ENCODE results near the gene CLEC17A. TPM values are rescaled to one million over a fixed set of nuclear protein-coding genes. Genes with fewer than 3 reads are reported as not detected.
"Not testable (repeated sequence)": the region's sequence is repeated elsewhere in the genome, so short reads cannot be mapped to it uniquely, and the experiment has no call there.

The CLEC17A gene
- total RNA-seq, 1 donor from 2014 or later, result not detected

DNA sequence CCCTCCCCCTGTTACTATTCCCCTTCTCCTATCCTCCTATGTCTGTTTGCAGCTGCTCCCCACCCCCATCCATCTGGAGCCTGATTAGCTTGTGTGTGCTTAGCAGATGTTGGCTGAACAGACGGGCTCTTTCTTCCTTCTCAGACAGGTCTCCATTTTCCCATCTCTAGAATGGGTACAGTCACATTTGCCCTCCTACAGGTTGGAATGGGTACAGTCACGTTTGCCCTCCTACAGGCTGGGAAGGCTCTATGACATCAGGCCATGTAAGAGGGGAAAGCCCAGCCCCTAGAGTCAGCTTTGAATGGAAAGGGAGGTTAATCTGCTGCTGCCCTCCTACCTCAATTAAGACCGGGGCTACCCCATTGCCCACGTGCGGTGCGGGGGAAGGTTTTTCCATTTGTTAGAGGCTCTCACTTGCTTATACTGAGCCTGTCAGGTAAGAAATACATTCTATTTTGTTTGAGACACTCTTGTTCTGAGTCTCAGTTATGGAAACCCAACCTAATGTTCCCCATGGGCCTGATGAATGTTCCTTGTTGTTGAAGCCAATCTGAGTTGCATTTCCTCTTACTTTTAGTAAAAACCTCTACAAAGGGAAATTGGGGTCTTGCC lies 2.2 kb upstream of the CLEC17A start:
- Mint-ChIP-seq H3K27me3 (ENCODE audit: low read depth) (no peaks in the 10 kb centered on the region), H3K36me3 (ENCODE audit: low read depth) (no peaks in the 10 kb centered on the region), H3K27ac (ENCODE audit: unreplicated experiment) (no peak overlapping the region), H3K9me3 (ENCODE audit: low read depth) (no peaks in the 10 kb centered on the region), H3K4me1 (ENCODE audit: low read depth) (no peaks in the 10 kb centered on the region), H3K4me3 (ENCODE audit: unreplicated experiment) (no peak overlapping the region)
- TF ChIP-seq, protein P1, sequence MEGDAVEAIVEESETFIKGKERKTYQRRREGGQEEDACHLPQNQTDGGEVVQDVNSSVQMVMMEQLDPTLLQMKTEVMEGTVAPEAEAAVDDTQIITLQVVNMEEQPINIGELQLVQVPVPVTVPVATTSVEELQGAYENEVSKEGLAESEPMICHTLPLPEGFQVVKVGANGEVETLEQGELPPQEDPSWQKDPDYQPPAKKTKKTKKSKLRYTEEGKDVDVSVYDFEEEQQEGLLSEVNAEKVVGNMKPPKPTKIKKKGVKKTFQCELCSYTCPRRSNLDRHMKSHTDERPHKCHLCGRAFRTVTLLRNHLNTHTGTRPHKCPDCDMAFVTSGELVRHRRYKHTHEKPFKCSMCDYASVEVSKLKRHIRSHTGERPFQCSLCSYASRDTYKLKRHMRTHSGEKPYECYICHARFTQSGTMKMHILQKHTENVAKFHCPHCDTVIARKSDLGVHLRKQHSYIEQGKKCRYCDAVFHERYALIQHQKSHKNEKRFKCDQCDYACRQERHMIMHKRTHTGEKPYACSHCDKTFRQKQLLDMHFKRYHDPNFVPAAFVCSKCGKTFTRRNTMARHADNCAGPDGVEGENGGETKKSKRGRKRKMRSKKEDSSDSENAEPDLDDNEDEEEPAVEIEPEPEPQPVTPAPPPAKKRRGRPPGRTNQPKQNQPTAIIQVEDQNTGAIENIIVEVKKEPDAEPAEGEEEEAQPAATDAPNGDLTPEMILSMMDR (IDR thresholded peaks at IDR 0.05), result no peak
- no peak for DNase-seq (ENCODE audit: low spot score)

DNA sequence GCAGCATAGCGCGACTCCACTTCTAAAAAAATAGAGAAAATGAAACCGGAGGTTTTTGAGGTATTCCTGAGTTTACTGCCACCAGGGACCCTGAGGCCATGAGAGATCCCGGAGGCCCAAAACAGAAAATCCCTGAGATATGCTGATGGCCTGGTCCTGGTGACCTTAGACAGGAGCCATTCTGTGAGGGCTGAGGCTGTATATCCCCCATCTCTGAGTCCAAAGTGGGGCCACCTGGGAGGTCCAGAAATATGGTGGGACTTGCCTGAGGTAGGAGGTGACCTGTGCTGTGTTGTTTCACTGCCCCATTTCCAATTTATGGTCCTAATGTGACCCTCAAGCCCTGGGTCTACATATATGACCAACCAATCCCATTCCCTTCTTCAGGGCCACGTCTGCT lies 1.5 kb downstream of the CLEC17A start:
- not testable (repeated sequence) for H3K36me3 Mint-ChIP-seq (ENCODE audit: low read depth); H3K4me1 Mint-ChIP-seq (ENCODE audit: low read depth); H3K27ac Mint-ChIP-seq (ENCODE audit: unreplicated experiment); DNase-seq (ENCODE audit: low spot score); H3K9me3 Mint-ChIP-seq (ENCODE audit: low read depth); H3K4me3 Mint-ChIP-seq (ENCODE audit: unreplicated experiment); H3K27me3 Mint-ChIP-seq (ENCODE audit: low read depth)

DNA sequence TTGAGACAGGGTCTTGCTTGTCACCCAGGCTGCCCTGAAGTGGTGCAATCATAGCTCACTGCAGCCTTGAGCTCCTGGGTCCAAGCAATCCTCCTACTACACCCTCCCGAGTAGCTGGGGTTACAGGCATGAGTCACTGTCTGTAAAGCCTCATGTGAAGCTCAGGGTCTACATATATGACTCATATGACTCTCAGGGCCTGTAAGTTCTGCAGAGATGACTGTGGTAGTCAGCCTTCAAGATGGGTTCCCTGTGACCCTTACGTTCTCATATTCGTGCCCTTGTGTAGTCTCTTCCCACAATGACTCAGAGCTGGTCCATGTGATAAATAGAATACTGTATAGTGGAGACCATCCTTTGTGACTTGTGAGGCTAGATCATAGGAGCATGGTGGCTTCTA lies 2.3 kb downstream of the CLEC17A start:
- not testable (repeated sequence) for H3K9me3 Mint-ChIP-seq (ENCODE audit: low read depth); H3K4me1 Mint-ChIP-seq (ENCODE audit: low read depth); H3K27me3 Mint-ChIP-seq (ENCODE audit: low read depth); H3K27ac Mint-ChIP-seq (ENCODE audit: unreplicated experiment); H3K36me3 Mint-ChIP-seq (ENCODE audit: low read depth); H3K4me3 Mint-ChIP-seq (ENCODE audit: unreplicated experiment); DNase-seq (ENCODE audit: low spot score)

DNA sequence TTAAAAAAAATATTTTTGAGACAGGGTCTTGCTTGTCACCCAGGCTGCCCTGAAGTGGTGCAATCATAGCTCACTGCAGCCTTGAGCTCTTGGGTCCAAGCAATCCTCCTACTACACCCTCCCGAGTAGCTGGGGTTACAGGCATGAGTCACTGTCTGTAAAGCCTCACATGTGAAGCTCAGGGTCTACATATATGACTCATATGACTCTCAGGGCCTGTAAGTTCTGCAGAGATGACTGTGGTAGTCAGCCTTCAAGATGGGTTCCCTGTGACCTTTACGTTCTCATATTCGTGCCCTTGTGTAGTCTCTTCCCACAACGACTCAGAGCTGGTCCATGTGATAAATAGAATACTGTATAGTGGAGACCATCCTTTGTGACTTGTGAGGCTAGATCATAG lies 6.5 kb downstream of the CLEC17A start:
- H3K4me3 Mint-ChIP-seq (ENCODE audit: unreplicated experiment); H3K4me1 Mint-ChIP-seq (ENCODE audit: low read depth); H3K9me3 Mint-ChIP-seq (ENCODE audit: low read depth); H3K27ac Mint-ChIP-seq (ENCODE audit: unreplicated experiment); H3K36me3 Mint-ChIP-seq (ENCODE audit: low read depth); H3K27me3 Mint-ChIP-seq (ENCODE audit: low read depth); DNase-seq (ENCODE audit: low spot score): not testable (repeated sequence)

DNA sequence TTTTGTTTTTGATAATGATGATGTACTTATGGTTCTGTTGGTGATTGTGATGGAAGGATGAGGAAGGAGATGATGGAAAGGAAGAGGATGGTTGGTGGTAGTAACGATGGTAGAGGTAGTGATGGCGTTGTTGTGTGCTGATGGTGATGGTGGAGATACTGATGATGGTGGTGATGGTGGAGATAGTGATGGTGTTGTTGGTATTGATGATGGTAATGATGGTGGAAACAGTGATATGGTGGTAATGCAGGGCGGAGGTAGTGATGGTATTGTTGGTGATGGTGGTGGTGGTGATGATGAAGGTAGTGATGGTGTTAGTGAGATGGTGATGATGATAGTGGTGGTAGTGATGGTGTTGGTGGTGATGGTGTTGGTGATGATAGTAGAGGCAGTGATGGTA lies 12.7 kb downstream of the CLEC17A start:
- DNase-seq (ENCODE audit: low spot score), result no peak
- H3K27ac Mint-ChIP-seq (ENCODE audit: unreplicated experiment), result no peak overlapping the region
- H3K9me3 Mint-ChIP-seq (ENCODE audit: low read depth), result peaks cover 7% of the 10 kb centered on the region
- H3K36me3 Mint-ChIP-seq (ENCODE audit: low read depth), result no peaks in the 10 kb centered on the region
- no peaks in the 10 kb centered on the region for H3K4me1 Mint-ChIP-seq (ENCODE audit: low read depth)
- H3K4me3 Mint-ChIP-seq (ENCODE audit: unreplicated experiment), result no peak overlapping the region
- peaks cover 2% of the 10 kb centered on the region for H3K27me3 Mint-ChIP-seq (ENCODE audit: low read depth)
- TF ChIP-seq, protein P1 (IDR thresholded peaks at IDR 0.05), result no peak

DNA sequence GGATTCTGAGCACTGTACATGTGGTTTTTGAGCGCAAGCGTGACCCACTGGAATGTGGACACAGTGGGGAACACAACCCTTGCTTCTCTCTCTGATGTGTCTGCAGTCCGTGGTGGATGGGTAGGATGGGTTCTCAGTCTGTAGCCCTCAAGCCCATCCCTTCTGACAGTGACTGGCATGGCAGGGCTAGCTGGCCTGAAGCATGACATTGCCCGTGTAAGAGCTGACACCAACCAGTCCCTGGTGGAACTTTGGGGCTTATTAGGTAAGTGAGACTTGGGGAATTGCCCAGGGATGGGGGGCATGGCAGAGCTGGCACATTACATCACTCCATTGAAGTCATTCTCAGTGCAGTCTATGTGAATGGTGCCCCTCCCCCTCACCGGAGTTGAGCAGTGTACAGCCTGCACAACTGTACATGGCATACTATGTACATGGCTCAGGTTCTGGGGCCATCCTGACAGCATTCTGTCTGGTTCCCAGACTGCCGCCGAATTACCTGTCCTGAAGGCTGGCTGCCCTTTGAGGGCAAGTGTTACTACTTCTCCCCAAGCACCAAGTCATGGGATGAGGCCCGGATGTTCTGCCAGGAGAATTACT lies 16.8 kb downstream of the CLEC17A start:
- no peak overlapping the region for H3K27ac Mint-ChIP-seq (ENCODE audit: unreplicated experiment)
- TF ChIP-seq, protein P1 (IDR thresholded peaks at IDR 0.05), result no peak

DNA sequence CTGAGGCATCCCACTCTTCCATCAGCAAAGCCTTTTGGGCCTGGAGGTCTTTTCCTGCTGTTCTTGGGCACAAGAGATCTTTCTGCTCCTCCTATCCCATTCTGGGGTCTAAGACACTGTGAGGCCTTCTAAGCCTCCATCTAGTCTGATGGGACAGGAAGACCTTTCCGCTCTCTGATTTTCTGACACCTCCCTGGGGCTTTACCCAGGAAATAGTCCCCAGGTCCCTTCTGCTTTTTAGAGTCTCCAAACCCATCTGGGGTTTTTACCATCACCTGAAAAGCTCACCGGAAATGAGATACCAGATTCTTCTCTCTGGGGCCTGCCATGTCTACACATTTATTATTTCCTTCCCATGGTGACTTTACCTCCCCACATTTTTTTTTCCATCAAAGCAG lies 21.1 kb downstream of the CLEC17A start:
- no peaks in the 10 kb centered on the region for H3K4me1 Mint-ChIP-seq (ENCODE audit: low read depth)
- no peak overlapping the region for H3K27ac Mint-ChIP-seq (ENCODE audit: unreplicated experiment)
- no peaks in the 10 kb centered on the region for H3K27me3 Mint-ChIP-seq (ENCODE audit: low read depth)
- TF ChIP-seq, protein P1 (IDR thresholded peaks at IDR 0.05), result no peak
- DNase-seq (ENCODE audit: low spot score), result no peak
- peaks cover 3% of the 10 kb centered on the region for H3K9me3 Mint-ChIP-seq (ENCODE audit: low read depth)
- H3K4me3 Mint-ChIP-seq (ENCODE audit: unreplicated experiment), result no peak overlapping the region
- H3K36me3 Mint-ChIP-seq (ENCODE audit: low read depth), result no peaks in the 10 kb centered on the region

More for the DNA sequence above, 16.8 kb downstream of the CLEC17A start:
- DNase-seq (ENCODE audit: low spot score), result no peak
- Mint-ChIP-seq H3K4me3 (ENCODE audit: unreplicated experiment) (no peak overlapping the region), H3K36me3 (ENCODE audit: low read depth) (no peaks in the 10 kb centered on the region), H3K4me1 (ENCODE audit: low read depth) (no peaks in the 10 kb centered on the region), H3K9me3 (ENCODE audit: low read depth) (peaks cover 10% of the 10 kb centered on the region), H3K27me3 (ENCODE audit: low read depth) (no peaks in the 10 kb centered on the region)
